Bronchial epithelial cell (primary cell): ENCODE data around the gene DQX1. TPM values are rescaled to one million over a fixed set of nuclear protein-coding genes. Genes with fewer than 3 reads are reported as not detected.

Experiments
- DNase-seq: peaks from one replicate; pipeline ENCODE4 v3.0.0-alpha.2; 2010; ENCODE audit warnings: low read depth
- FAIRE-seq: peaks from 2 replicates; lab custom pipeline; 2011; peaks lifted over from hg19 to GRCh38; lab: Jason Lieb, UNC
- H3K27me3 ChIP-seq: 2 replicates; pipeline ENCODE4 v1.5.1; 2011; ENCODE audit warnings: low read length; ENCODE audit not compliant: control insufficient read depth, insufficient read depth
- H3K36me3 ChIP-seq: 2 replicates; pipeline ENCODE4 v1.5.1; 2011; ENCODE audit warnings: low read length; ENCODE audit not compliant: control insufficient read depth, insufficient read depth
- H3K4me3 ChIP-seq: 2 replicates; pipeline ENCODE4 v1.5.1; 2011; ENCODE audit warnings: mild to moderate bottlenecking, low read depth, low read length, control low read depth
- total RNA-seq: library from RNA; depleted of rRNA; stranded (reverse); fragments of >200 nt; gene quantifications from 2 replicates; pipeline ENCODE4 v1.2.1, GENCODE V29; 2014
- TF ChIP-seq, protein P1 (sequence below): IDR thresholded peaks from 2 replicates; pipeline ENCODE4 v1.5.1; 2011; ENCODE audit warnings: mild to moderate bottlenecking, moderate library complexity, low read length, control low read depth, inconsistent platforms; ENCODE audit not compliant: insufficient read depth, severe bottlenecking

Gene DQX1
- total RNA-seq, 1 donor from 2014 or later = 1.6 TPM

DNA sequence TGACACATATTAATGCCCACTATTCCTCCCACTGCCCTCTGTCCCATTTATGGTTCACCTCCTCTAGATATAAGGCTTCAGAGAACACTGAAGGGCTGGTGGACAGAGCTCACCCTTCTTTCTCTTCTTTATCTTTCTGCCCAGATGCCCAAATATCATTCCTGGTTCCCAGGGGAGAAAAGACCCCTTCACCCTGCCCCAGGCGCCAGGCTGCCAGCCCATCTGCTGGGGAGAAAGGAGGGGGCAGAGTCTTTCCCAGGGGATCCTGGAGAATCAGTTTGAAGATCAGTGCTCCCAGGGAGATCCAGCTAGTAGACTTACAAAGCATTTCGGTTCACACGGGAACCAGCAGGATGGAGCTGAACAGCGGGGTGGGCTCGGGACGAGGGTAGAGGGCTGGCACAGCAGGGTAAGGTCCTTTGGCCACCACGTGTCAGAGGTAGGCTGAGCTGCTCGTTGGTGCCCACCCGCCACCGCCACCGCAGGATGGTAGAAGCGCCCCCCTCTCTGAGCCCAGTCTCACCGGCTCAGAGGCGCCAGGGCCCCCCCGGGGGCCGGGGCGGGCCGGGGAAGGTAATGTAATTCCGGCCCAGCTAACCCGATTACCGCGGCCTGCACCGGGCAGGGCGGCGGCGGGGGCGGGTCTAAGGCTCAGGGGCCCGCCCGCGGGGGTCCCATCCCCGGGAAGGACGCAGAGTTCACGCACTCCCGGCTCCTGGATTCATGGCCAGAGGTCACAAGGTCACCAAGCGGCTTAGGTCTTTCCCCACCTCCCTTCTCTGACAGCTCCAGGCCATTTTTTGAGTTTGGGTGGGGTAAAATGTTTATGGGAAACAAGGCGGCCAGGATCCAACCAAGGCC is 13.1 kb downstream of the DQX1 start:
- Histone ChIP-seq H3K4me3 (no peak overlapping the region), H3K27me3 (peaks cover 44% of the 10 kb centered on the region), H3K36me3 (no peaks in the 10 kb centered on the region)
- TF ChIP-seq, protein P1, sequence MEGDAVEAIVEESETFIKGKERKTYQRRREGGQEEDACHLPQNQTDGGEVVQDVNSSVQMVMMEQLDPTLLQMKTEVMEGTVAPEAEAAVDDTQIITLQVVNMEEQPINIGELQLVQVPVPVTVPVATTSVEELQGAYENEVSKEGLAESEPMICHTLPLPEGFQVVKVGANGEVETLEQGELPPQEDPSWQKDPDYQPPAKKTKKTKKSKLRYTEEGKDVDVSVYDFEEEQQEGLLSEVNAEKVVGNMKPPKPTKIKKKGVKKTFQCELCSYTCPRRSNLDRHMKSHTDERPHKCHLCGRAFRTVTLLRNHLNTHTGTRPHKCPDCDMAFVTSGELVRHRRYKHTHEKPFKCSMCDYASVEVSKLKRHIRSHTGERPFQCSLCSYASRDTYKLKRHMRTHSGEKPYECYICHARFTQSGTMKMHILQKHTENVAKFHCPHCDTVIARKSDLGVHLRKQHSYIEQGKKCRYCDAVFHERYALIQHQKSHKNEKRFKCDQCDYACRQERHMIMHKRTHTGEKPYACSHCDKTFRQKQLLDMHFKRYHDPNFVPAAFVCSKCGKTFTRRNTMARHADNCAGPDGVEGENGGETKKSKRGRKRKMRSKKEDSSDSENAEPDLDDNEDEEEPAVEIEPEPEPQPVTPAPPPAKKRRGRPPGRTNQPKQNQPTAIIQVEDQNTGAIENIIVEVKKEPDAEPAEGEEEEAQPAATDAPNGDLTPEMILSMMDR = no peak
- DNase-seq (no peak), FAIRE-seq (no peak)

DNA sequence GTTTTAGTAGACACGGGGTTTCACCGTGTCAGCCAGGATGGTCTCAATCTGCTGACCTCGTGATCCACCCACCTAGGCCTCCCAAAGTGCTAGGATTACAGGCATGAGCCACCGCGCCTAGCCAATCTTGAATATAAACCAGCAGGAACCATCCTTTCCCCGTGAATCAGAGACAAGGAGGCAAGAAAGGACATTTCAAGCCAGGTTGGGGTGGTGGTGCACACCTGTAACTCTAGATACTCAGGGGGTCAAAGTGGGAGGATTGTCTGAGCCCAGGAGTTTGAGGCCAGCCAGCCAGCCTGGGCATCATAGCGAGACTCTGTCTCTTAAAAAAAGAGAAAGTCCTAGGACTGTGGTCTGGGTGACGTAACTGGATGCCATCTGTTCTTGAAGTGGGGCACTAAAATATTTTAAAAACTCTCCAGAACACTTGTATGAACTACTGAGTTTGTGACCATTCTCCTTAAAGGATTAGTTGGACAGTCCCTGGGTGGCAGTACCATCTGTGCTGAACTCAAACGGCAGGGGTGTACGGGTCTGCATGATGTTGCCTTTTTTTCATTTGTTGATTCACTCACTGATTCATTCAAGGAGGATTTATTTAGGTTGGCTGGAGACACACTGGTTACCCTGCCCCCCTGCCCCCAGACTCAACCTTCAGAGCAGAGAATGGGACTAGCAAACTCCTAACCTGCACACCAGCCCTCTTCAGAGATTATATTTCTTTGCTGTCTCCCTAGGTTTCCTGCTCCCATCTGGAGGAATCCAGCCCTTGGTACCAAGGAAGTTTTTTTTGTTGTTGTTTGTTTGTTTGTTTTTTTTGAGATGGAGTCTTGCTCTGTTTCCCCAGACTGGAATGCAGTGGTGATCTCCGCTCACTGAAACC is 14.7 kb downstream of the DQX1 start:
- H3K27me3 ChIP-seq = peaks cover 44% of the 10 kb centered on the region
- no peak for FAIRE-seq

DNA sequence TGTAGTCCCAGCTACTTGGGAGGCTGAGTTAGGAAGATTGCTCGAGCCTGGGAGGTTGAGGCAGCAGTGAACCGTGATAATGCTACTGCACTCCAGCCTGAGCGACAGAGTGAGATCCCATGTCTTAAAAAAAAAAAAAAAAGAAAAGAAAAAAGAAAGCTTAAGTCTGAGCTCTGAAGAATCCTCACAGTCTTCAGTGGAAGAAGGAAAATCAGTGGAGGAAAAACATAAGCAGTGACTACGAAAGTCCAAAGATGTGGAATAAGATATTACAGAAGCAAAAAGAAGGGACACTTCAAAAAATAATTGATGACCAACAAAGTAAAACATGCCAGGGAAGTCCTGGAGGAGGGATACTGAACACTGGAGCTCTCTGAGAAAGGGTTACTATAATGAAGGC is 15.8 kb downstream of the DQX1 start:
- peaks cover 6% of the 10 kb centered on the region for H3K36me3 ChIP-seq
- H3K4me3 ChIP-seq = no peak overlapping the region
- no peak for DNase-seq
- H3K27me3 ChIP-seq = peaks cover 37% of the 10 kb centered on the region
- FAIRE-seq = no peak
- TF ChIP-seq, protein P1 = no peak

More for the DNA sequence above, 14.7 kb downstream of the DQX1 start:
- Histone ChIP-seq H3K36me3 (no peaks in the 10 kb centered on the region), H3K4me3 (no peak overlapping the region)
- DNase-seq = no peak
- TF ChIP-seq, protein P1 = no peak

DNA sequence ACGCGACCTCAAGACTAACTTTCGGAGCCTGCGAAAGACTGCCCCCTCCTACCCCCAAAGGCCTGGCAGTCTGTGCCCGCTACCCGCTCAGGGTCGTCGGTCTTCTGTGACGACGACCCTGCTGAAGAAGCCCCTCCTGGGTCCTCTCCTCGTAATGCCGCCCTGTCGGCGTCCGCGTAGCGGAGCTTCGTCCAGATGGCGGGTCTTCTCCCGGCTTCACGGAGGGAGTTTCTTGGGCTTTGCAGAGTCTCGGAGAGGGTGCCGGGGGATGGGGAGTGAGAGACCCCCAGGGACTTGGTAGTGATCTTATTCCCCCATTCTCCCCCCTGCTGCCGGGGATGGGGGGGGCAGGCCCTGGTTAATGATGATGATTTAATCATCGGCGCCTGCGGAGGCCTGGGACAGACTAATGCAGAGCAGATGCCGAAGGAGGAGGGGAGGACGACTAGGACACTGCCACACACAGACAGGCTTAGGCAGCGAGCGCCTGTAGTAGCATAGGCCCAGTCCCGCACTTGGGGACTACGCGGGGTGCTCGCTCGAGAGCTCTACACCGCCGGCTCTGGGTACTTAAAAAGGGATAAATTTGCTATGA is 18.0 kb downstream of the DQX1 start:
- H3K27me3 ChIP-seq = peaks cover 18% of the 10 kb centered on the region
- FAIRE-seq (no peak), DNase-seq (peak; percentile 25)
- H3K36me3 ChIP-seq = peaks cover 7% of the 10 kb centered on the region
- TF ChIP-seq, protein P1 = no peak
- peak overlapping the region; percentile 70 for H3K4me3 ChIP-seq

DNA sequence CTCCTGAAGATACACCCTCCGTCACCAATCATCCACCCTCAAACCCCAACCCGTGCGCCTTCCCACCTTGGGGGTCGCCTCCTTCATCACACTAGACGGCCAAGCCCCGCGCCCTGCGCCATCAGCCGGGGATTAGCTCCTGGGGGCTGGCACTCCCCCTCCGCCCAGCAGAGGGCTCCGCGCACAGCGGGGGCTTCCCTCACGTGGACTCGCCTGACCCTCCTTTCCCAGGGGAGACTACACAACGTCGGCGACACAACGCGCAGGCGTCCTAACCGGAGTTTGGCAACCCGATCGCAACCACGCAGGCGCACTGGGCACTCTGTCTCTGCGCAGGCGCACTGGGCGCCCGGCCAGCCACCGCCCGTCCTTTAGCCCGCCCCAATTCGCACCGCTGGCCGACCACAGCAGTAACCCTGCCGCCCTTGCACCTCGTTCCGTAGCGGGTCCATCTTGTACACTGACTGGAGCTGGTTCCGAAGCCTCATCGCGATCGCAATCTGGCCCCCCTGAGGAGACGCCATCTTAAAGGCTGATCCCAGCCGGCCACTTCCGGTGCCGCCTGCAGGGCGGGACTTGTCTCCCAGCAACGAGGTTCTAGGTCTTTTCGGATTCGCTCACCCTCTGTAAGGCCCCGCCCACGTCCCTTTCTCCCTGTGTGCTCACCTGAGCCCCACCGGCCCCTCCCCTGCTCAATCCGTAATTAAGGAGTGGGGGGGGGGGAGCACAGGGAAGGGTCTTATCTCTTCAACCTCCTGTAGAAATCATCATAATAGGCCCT is 18.7 kb downstream of the DQX1 start, which contains the start of gene PCGF1:
TSS of gene PCGF1 (minus strand) at position 551 of the 781 bp plus-strand sequence. CDS start at position 524, 27 bp downstream.
- Histone ChIP-seq H3K27me3 (peaks cover 14% of the 10 kb centered on the region), H3K4me3 (peak within 1 kb of the TSS; percentile 70), H3K36me3 (peaks cover 7% of the 10 kb centered on the region)
- no peak for FAIRE-seq
- peak; percentile 96 for DNase-seq
- TF ChIP-seq, protein P1 = no peak
